Sigmoid colon (tissue), 4 donors: ENCODE results near the gene AP4E1.

Experiments
- CTCF ChIP-seq, 4 experiments: fragments of 450-650 bp in 3 of 4; fragments of 200-600 bp in 1 of 4; IDR thresholded peaks; one replicate each; pipeline ENCODE4 v1.5.1; 2016 to 2019; ENCODE audit warnings: antibody characterized with exemption in 4 of 4, mild to moderate bottlenecking in 3 of 4, moderate library complexity in 2 of 4
- EP300 ChIP-seq, 4 donors: sonication (generic); formaldehyde crosslinking; IDR thresholded peaks; one replicate each; pipeline ENCODE4 v1.6.1; 2017; ENCODE audit warnings: antibody characterized with exemption in 4 of 4

GRCh38 chr15:51006336-51006985 lies 98.0 kb downstream of the AP4E1 start:
- TF ChIP-seq EP300 (IDR thresholded peaks at IDR 0.05), result no peak
- no peak for TF ChIP-seq CTCF (IDR thresholded peaks at IDR 0.05)
